Osteoblast (primary cell): ENCODE results near the gene AMOTL1. TPM values are rescaled to one million over a fixed set of nuclear protein-coding genes. Genes with fewer than 3 reads are reported as not detected.
A peak's percentile ranks its signal among the peaks of the same experiment; 100 is the strongest.

ENCODE experiments used
- DNase-seq: peaks from one replicate; pipeline ENCODE4 v3.0.0; 2011; ENCODE audit warnings: low spot score, mixed read lengths; ENCODE audit not compliant: insufficient read length; ENCODE audit errors: missing footprints
- H2AFZ ChIP-seq: 2 replicates; pipeline ENCODE4 v1.6.0; 2011; ENCODE audit warnings: mild to moderate bottlenecking, low read length
- H3K27ac ChIP-seq: 2 replicates; pipeline ENCODE4 v1.5.1; 2011; ENCODE audit warnings: mild to moderate bottlenecking, low read depth, low read length, moderate library complexity
- H3K27me3 ChIP-seq: 2 replicates; pipeline ENCODE4 v1.6.0; 2012; ENCODE audit warnings: mild to moderate bottlenecking, control low read depth, inconsistent platforms, low read length, moderate library complexity; ENCODE audit not compliant: insufficient read depth
- H3K36me3 ChIP-seq: 2 replicates; pipeline ENCODE4 v1.5.1; 2011; ENCODE audit warnings: mild to moderate bottlenecking, low read length, control low read depth, moderate library complexity; ENCODE audit not compliant: insufficient read depth
- H3K4me1 ChIP-seq: 2 replicates; pipeline ENCODE4 v1.5.1; 2011; ENCODE audit warnings: mild to moderate bottlenecking, low read length, control low read depth, moderate library complexity; ENCODE audit not compliant: insufficient read depth
- H3K4me2 ChIP-seq: 2 replicates; pipeline ENCODE4 v1.6.0; 2011; ENCODE audit warnings: mild to moderate bottlenecking, low read length; ENCODE audit not compliant: insufficient read depth
- H3K4me3 ChIP-seq: fragments of 200-600 bp; sonication (generic); 3 replicates; pipeline ENCODE4 v1.5.1; 2012; ENCODE audit warnings: mild to moderate bottlenecking, low read length, inconsistent platforms; ENCODE audit not compliant: insufficient read depth
- H3K79me2 ChIP-seq: 2 replicates; pipeline ENCODE4 v1.6.0; 2012; ENCODE audit warnings: mild to moderate bottlenecking, low read length, control low read depth, inconsistent platforms; ENCODE audit not compliant: insufficient read depth
- H3K9me3 ChIP-seq: 2 replicates; pipeline ENCODE4 v1.5.1; 2011; ENCODE audit warnings: low read depth, low read length, control low read depth
- H4K20me1 ChIP-seq: 2 replicates; pipeline ENCODE4 v1.6.0; 2012; ENCODE audit warnings: mild to moderate bottlenecking, low read length, control low read depth; ENCODE audit not compliant: insufficient read depth
- total RNA-seq: library from RNA; depleted of rRNA; stranded (reverse); fragments of >200 nt; gene quantifications from 2 replicates; pipeline ENCODE4 v1.2.3, GENCODE V29; 2012
- TF ChIP-seq, protein P1 (sequence below): IDR thresholded peaks from 2 replicates; pipeline ENCODE4 v1.5.1; 2011; ENCODE audit warnings: mild to moderate bottlenecking, low read depth, low read length, moderate library complexity; ENCODE audit errors: extremely low read depth

Gene AMOTL1
- total RNA-seq, 1 donor, result 53.6 TPM

DNA sequence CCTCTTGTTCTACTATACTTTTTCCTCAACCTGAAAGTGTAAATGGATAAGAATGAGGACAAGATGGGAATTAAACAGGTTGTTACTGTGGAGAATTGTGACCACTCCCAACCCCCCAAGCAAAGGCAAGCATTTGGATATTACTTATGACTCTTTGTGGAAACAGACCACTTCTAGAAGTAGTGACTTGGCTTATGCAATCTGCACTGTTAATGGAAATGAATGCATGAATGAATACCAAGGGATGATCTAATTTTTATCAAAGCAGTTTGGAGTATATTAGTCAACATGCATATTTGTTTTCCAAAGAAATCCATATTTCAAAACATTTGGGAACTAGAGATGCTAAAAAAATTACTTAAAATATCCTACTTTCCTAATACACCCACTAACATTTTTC is 35.3 kb downstream of the AMOTL1 start:
- no peak overlapping the region for H3K4me2 ChIP-seq
- no peaks in the 10 kb centered on the region for H3K27me3 ChIP-seq
- peaks cover 42% of the 10 kb centered on the region for H3K4me1 ChIP-seq
- TF ChIP-seq, protein P1, sequence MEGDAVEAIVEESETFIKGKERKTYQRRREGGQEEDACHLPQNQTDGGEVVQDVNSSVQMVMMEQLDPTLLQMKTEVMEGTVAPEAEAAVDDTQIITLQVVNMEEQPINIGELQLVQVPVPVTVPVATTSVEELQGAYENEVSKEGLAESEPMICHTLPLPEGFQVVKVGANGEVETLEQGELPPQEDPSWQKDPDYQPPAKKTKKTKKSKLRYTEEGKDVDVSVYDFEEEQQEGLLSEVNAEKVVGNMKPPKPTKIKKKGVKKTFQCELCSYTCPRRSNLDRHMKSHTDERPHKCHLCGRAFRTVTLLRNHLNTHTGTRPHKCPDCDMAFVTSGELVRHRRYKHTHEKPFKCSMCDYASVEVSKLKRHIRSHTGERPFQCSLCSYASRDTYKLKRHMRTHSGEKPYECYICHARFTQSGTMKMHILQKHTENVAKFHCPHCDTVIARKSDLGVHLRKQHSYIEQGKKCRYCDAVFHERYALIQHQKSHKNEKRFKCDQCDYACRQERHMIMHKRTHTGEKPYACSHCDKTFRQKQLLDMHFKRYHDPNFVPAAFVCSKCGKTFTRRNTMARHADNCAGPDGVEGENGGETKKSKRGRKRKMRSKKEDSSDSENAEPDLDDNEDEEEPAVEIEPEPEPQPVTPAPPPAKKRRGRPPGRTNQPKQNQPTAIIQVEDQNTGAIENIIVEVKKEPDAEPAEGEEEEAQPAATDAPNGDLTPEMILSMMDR, result no peak
- H2AFZ ChIP-seq, result no peak overlapping the region
- peaks cover 24% of the 10 kb centered on the region for H3K36me3 ChIP-seq
- H3K27ac ChIP-seq, result peak overlapping the region; percentile 43
- H3K79me2 ChIP-seq, result peaks cover 88% of the 10 kb centered on the region
- DNase-seq, result no peak
- peaks cover 4% of the 10 kb centered on the region for H4K20me1 ChIP-seq
- H3K9me3 ChIP-seq, result no peaks in the 10 kb centered on the region
- no peak overlapping the region for H3K4me3 ChIP-seq

DNA sequence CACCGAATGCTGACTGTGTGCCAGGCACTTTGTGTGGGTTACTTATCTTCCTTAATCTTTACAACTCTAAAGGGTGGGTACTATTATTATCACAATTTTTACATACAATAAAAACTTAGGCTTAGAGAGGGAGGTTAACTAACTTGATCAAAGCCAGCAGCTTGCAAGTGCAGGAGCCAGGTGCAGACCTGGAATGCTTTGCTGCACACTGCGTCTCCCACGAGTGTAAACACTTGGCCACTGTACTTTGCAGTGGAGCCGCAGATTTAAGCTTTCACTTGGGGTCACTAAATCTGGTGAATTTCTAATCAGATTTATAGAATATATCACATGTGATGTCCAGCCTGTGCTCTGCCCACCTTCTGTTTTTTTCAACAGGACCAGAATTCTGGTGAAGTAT is 36.7 kb downstream of the AMOTL1 start:
- TF ChIP-seq, protein P1, result no peak
- peaks cover 16% of the 10 kb centered on the region for H3K36me3 ChIP-seq
- H2AFZ ChIP-seq, result no peak overlapping the region
- peaks cover 42% of the 10 kb centered on the region for H3K4me1 ChIP-seq
- DNase-seq, result no peak
- no peaks in the 10 kb centered on the region for H3K27me3 ChIP-seq
- H3K79me2 ChIP-seq, result peaks cover 85% of the 10 kb centered on the region
- no peak overlapping the region for H3K4me2 ChIP-seq
- H3K27ac ChIP-seq, result peak overlapping the region; percentile 43
- no peak overlapping the region for H3K4me3 ChIP-seq
- H4K20me1 ChIP-seq, result peaks cover 4% of the 10 kb centered on the region
- no peaks in the 10 kb centered on the region for H3K9me3 ChIP-seq

DNA sequence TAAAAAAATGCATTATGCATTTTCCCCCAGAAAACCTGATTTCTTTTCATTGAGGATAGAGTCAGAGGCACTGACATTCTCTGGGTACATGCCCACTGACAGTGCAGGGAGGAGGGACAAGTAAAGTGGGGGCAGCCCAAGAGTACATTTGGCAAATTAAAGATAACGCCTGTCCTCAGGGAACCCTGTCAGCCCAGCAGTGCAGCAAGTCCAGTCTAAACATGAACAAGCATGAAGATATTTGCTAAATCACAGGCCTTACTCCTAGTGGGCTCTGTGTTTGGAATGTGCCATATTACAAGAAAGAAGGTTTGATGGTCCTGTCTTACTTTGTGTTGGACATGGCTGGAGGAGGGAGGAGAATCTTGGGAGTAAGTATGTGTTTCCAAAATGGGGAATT is 37.9 kb downstream of the AMOTL1 start:
- H3K4me1 ChIP-seq, result peaks cover 42% of the 10 kb centered on the region

DNA sequence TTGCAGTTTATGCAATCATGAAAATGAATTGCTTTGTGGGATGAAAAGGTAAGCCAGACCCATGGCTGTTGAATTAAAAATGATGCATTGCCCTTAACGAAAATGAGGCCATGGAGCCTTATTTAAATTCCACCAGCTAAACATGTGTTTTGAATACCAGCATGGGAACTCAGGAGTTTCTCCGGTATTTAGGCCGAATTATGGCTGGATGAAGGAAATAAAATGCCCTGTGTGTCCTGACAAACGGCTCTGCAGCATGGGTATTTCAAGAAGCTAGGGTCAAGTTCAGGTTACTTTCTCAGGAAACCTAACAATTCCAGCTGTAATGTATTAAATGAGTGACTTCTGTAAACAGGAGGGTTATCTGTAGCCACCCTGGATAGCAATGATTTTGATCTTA is 38.3 kb downstream of the AMOTL1 start:
- peaks cover 84% of the 10 kb centered on the region for H3K79me2 ChIP-seq
- H4K20me1 ChIP-seq, result peaks cover under 1% of the 10 kb centered on the region
- H3K27me3 ChIP-seq, result no peaks in the 10 kb centered on the region
- H3K9me3 ChIP-seq, result no peaks in the 10 kb centered on the region
- peaks cover 6% of the 10 kb centered on the region for H3K36me3 ChIP-seq
- H3K4me2 ChIP-seq, result no peak overlapping the region
- no peak overlapping the region for H2AFZ ChIP-seq
- TF ChIP-seq, protein P1, result no peak
- H3K4me1 ChIP-seq, result peaks cover 42% of the 10 kb centered on the region
- DNase-seq, result no peak
- peak overlapping the region; percentile 43 for H3K27ac ChIP-seq
- no peak overlapping the region for H3K4me3 ChIP-seq

More for the DNA sequence above, 37.9 kb downstream of the AMOTL1 start:
- Histone ChIP-seq H3K36me3 (peaks cover 8% of the 10 kb centered on the region), H3K27ac (peak overlapping the region; percentile 43), H3K4me3 (no peak overlapping the region), H3K4me2 (no peak overlapping the region), H3K9me3 (no peaks in the 10 kb centered on the region), H4K20me1 (peaks cover 4% of the 10 kb centered on the region), H3K79me2 (peaks cover 85% of the 10 kb centered on the region), H3K27me3 (no peaks in the 10 kb centered on the region), H2AFZ (no peak overlapping the region)
- TF ChIP-seq, protein P1, result no peak
- no peak for DNase-seq
